ENCODE measurements around the gene BBS1.

The BBS1 gene

GRCh38 chr11:66505276-66505816 lies 5.1 kb upstream of the BBS1 start:
- no peak for DNase-seq (ENCODE audit: low spot score in 2 of 2)
- H3K4me1 Mint-ChIP-seq = no peaks in the 10 kb centered on the region
- H3K27ac Mint-ChIP-seq (ENCODE audit: low read depth) = no peak overlapping the region
- peaks cover 8% of the 10 kb centered on the region for H3K36me3 Mint-ChIP-seq (ENCODE audit: insufficient read depth)
- no peaks in the 10 kb centered on the region for H3K9me3 Mint-ChIP-seq
- H3K27me3 Mint-ChIP-seq = no peaks in the 10 kb centered on the region
- H3K4me3 Mint-ChIP-seq = no peak overlapping the region
- no peak for ATAC-seq (replicated peaks; ENCODE audit: extremely low read depth, poor library complexity, severe bottlenecking)

- Mint-ChIP-seq H3K27me3 (no peaks in the 10 kb centered on the region), H3K27ac (ENCODE audit: low read depth) (no peak overlapping the region), H3K4me3 (no peak overlapping the region), H3K9me3 (no peaks in the 10 kb centered on the region), H3K36me3 (ENCODE audit: insufficient read depth) (peaks cover 4% of the 10 kb centered on the region), H3K4me1 (peaks cover 9% of the 10 kb centered on the region)
- ATAC-seq (replicated peaks; ENCODE audit: extremely low read depth, poor library complexity, severe bottlenecking) (no peak), DNase-seq (ENCODE audit: low spot score in 2 of 2) (no peak)
Measured at GRCh38 chr11:66509131-66509561, 1.3 kb upstream of the BBS1 start.

GRCh38 chr11:66510990-66511339 lies 530 bp downstream of the BBS1 start:
- peak overlapping the region; percentile 85 for H3K4me3 Mint-ChIP-seq
- no peak for ATAC-seq (replicated peaks; ENCODE audit: extremely low read depth, poor library complexity, severe bottlenecking)
- peak overlapping the region; percentile 19 for H3K27ac Mint-ChIP-seq (ENCODE audit: low read depth)
- peaks cover 11% of the 10 kb centered on the region for H3K36me3 Mint-ChIP-seq (ENCODE audit: insufficient read depth)
- no peaks in the 10 kb centered on the region for H3K27me3 Mint-ChIP-seq
- no peak for DNase-seq (ENCODE audit: low spot score in 2 of 2)
- no peaks in the 10 kb centered on the region for H3K9me3 Mint-ChIP-seq
- H3K4me1 Mint-ChIP-seq = peaks cover 9% of the 10 kb centered on the region

- Mint-ChIP-seq H3K4me1 (no peaks in the 10 kb centered on the region), H3K27me3 (no peaks in the 10 kb centered on the region), H3K36me3 (ENCODE audit: insufficient read depth) (peaks cover 15% of the 10 kb centered on the region), H3K9me3 (no peaks in the 10 kb centered on the region), H3K27ac (ENCODE audit: low read depth) (no peak overlapping the region), H3K4me3 (no peak overlapping the region)
- DNase-seq (ENCODE audit: low spot score in 2 of 2) (no peak), ATAC-seq (replicated peaks; ENCODE audit: extremely low read depth, poor library complexity, severe bottlenecking) (no peak)
Measured at GRCh38 chr11:66523611-66524010, 13.2 kb downstream of the BBS1 start.

GRCh38 chr11:66524304-66525040 lies 14.0 kb downstream of the BBS1 start:
- Mint-ChIP-seq H3K4me3 (no peak overlapping the region), H3K27me3 (no peaks in the 10 kb centered on the region), H3K9me3 (no peaks in the 10 kb centered on the region), H3K4me1 (no peaks in the 10 kb centered on the region), H3K27ac (ENCODE audit: low read depth) (no peak overlapping the region), H3K36me3 (ENCODE audit: insufficient read depth) (peaks cover 13% of the 10 kb centered on the region)
- ATAC-seq (replicated peaks; ENCODE audit: extremely low read depth, poor library complexity, severe bottlenecking) (no peak), DNase-seq (ENCODE audit: low spot score in 2 of 2) (no peak)

- no peak overlapping the region for H3K4me3 Mint-ChIP-seq
- no peaks in the 10 kb centered on the region for H3K9me3 Mint-ChIP-seq
- H3K27me3 Mint-ChIP-seq = no peaks in the 10 kb centered on the region
- ATAC-seq (replicated peaks; ENCODE audit: extremely low read depth, poor library complexity, severe bottlenecking) = no peak
- no peak for DNase-seq (ENCODE audit: low spot score in 2 of 2)
- peaks cover 15% of the 10 kb centered on the region for H3K36me3 Mint-ChIP-seq (ENCODE audit: insufficient read depth)
- H3K27ac Mint-ChIP-seq (ENCODE audit: low read depth) = peak overlapping the region; percentile 63
- peaks cover 8% of the 10 kb centered on the region for H3K4me1 Mint-ChIP-seq
Measured at GRCh38 chr11:66529069-66529468, 18.6 kb downstream of the BBS1 start.

GRCh38 chr11:66529655-66530054 lies 19.2 kb downstream of the BBS1 start:
- no peak for DNase-seq (ENCODE audit: low spot score in 2 of 2)
- no peaks in the 10 kb centered on the region for H3K27me3 Mint-ChIP-seq
- H3K9me3 Mint-ChIP-seq = no peaks in the 10 kb centered on the region

GRCh38 chr11:66530927-66531709 lies 20.7 kb downstream of the BBS1 start:
- Mint-ChIP-seq H3K27me3 (no peaks in the 10 kb centered on the region), H3K36me3 (ENCODE audit: insufficient read depth) (peaks cover 24% of the 10 kb centered on the region), H3K9me3 (no peaks in the 10 kb centered on the region), H3K4me1 (peaks cover 16% of the 10 kb centered on the region), H3K27ac (ENCODE audit: low read depth) (no peak overlapping the region), H3K4me3 (no peak overlapping the region)
- no peak for ATAC-seq (replicated peaks; ENCODE audit: extremely low read depth, poor library complexity, severe bottlenecking)
- no peak for DNase-seq (ENCODE audit: low spot score in 2 of 2)

More at GRCh38 chr11:66529655-66530054, 19.2 kb downstream of the BBS1 start:
- H3K36me3 Mint-ChIP-seq (ENCODE audit: insufficient read depth) = peaks cover 15% of the 10 kb centered on the region
- no peak for ATAC-seq (replicated peaks; ENCODE audit: extremely low read depth, poor library complexity, severe bottlenecking)
- peaks cover 8% of the 10 kb centered on the region for H3K4me1 Mint-ChIP-seq
- H3K27ac Mint-ChIP-seq (ENCODE audit: low read depth) = peak overlapping the region; percentile 63
- no peak overlapping the region for H3K4me3 Mint-ChIP-seq

GRCh38 chr11:66531841-66532240 lies 21.4 kb downstream of the BBS1 start:
- no peak for DNase-seq (ENCODE audit: low spot score in 2 of 2)
- peaks cover 16% of the 10 kb centered on the region for H3K4me1 Mint-ChIP-seq
- no peaks in the 10 kb centered on the region for H3K9me3 Mint-ChIP-seq
- H3K4me3 Mint-ChIP-seq = no peak overlapping the region
- no peak overlapping the region for H3K27ac Mint-ChIP-seq (ENCODE audit: low read depth)
- H3K36me3 Mint-ChIP-seq (ENCODE audit: insufficient read depth) = peaks cover 26% of the 10 kb centered on the region
- no peaks in the 10 kb centered on the region for H3K27me3 Mint-ChIP-seq
- ATAC-seq (replicated peaks; ENCODE audit: extremely low read depth, poor library complexity, severe bottlenecking) = no peak

- peak overlapping the region; percentile 20 for H3K27ac Mint-ChIP-seq (ENCODE audit: low read depth)
- H3K4me1 Mint-ChIP-seq = peaks cover 16% of the 10 kb centered on the region
- peaks cover 31% of the 10 kb centered on the region for H3K36me3 Mint-ChIP-seq (ENCODE audit: insufficient read depth)
- H3K9me3 Mint-ChIP-seq = no peaks in the 10 kb centered on the region
- DNase-seq (ENCODE audit: low spot score in 2 of 2) (no peak), ATAC-seq (replicated peaks; ENCODE audit: extremely low read depth, poor library complexity, severe bottlenecking) (no peak)
- H3K27me3 Mint-ChIP-seq = no peaks in the 10 kb centered on the region
- H3K4me3 Mint-ChIP-seq = no peak overlapping the region
Measured at GRCh38 chr11:66532784-66533183, 22.3 kb downstream of the BBS1 start.

- no peak for ATAC-seq (replicated peaks; ENCODE audit: extremely low read depth, poor library complexity, severe bottlenecking)
- Mint-ChIP-seq H3K27me3 (no peaks in the 10 kb centered on the region), H3K36me3 (ENCODE audit: insufficient read depth) (peaks cover 39% of the 10 kb centered on the region), H3K9me3 (no peaks in the 10 kb centered on the region), H3K27ac (ENCODE audit: low read depth) (no peak overlapping the region), H3K4me1 (peaks cover 40% of the 10 kb centered on the region), H3K4me3 (no peak overlapping the region)
- no peak for DNase-seq (ENCODE audit: low spot score in 2 of 2)
Measured at GRCh38 chr11:66539170-66539869, 28.9 kb downstream of the BBS1 start.

GRCh38 chr11:66539870-66540213 lies 29.4 kb downstream of the BBS1 start:
- ATAC-seq (replicated peaks; ENCODE audit: extremely low read depth, poor library complexity, severe bottlenecking) = no peak
- no peaks in the 10 kb centered on the region for H3K27me3 Mint-ChIP-seq
- no peak overlapping the region for H3K27ac Mint-ChIP-seq (ENCODE audit: low read depth)
- H3K4me3 Mint-ChIP-seq = no peak overlapping the region
- no peaks in the 10 kb centered on the region for H3K9me3 Mint-ChIP-seq
- no peak for DNase-seq (ENCODE audit: low spot score in 2 of 2)
- peaks cover 42% of the 10 kb centered on the region for H3K4me1 Mint-ChIP-seq
- peaks cover 38% of the 10 kb centered on the region for H3K36me3 Mint-ChIP-seq (ENCODE audit: insufficient read depth)
